ENCODE results near the gene KCNQ1.

KCNQ1 gene

GRCh38 chr11:2586087-2586792 is 141.4 kb downstream of the KCNQ1 start:
- DNase-seq = no peak

DNA sequence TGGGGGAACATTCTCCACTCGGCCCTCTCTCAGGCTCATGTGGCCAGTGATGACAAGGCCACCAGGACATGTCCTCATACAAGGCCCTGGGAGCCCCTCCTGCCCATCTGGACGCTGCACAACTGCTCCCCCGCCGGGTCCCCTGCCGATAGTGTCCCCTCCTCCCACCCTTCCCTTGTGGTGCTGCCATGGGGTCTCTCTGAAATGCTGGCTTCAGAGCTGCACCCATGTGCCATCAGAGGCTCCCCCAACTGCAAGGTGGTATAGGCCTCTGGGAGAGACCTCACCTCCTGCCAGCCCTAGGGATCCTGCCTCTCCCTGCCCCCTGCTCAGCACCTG is 142.0 kb downstream of the KCNQ1 start:
- no peak for DNase-seq

DNA sequence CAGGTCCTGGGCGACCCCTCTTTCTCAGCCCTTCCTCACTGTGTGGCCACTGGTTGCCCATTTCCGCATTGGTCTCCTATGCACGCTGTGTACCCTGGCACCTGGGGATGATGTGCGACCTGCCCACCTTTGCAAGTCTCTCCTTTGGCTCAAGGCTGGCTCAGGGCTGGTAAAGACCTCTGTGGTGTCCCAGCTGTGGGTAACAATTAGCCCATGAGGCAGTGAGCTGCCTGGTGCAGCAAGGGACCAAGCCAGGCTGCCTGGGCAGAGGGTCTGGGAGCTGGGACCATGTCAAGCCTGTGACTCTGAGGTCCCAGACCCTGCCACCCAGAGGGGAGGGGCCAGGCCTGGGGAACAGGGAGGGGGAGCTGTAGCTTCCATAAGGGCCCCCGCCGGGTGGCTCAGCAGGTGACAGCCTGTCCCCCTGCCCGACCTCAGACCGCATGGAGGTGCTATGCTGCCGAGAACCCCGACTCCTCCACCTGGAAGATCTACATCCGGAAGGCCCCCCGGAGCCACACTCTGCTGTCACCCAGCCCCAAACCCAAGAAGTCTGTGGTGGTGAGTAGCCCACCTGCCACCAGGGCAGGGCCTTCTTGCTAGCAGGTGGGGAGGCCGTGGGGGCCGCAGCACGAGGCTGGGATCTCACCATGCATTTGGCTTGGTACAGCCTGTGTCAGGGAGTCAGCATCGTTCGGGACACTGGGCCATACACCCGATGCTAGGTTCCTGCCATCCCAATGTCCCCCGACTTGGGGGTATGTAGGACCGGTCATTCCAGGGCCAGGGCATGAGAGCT is 142.5 kb downstream of the KCNQ1 start:
- no peak for DNase-seq

GRCh38 chr11:2587976-2588748 is 143.4 kb downstream of the KCNQ1 start:
- DNase-seq = no peak

DNA sequence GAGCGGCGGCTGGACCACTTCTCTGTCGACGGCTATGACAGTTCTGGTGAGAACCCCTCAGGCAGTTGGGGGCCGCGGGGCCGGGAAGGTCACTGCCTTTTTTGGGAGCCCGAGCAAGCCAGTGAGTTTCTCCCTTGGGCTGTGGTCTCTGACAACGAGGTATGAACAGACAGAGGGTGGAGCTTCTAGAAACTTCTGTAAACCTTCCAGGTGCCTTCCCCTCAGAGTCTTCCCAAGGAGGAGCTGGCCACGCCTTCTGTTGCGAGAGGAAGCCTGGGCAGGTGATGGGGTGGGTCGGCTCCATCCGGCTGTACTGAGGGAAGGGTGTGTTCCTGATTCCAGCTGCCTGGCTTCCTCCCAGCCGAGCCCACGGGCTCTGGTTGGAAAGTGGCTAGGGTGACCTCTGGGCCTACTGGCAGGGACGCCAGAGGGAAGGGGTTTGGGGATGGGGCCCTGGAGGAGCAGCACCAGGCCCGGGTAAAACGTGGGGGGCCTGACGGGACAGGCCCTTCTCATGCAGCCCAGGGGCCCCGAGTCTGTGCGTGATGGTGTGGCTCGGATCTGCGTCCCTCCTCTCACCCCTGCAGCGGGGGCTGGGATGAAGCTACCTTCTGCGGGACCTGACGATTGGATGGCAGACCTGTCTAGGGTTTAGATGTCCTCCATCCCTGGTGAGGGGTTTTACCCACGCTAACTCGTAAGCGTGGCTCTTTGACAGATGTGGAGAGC is 144.2 kb downstream of the KCNQ1 start:
- DNase-seq = no peak

- DNase-seq = no peak
These were observed 144.7 kb downstream of the KCNQ1 start for GRCh38 chr11:2589538-2589934.

DNA sequence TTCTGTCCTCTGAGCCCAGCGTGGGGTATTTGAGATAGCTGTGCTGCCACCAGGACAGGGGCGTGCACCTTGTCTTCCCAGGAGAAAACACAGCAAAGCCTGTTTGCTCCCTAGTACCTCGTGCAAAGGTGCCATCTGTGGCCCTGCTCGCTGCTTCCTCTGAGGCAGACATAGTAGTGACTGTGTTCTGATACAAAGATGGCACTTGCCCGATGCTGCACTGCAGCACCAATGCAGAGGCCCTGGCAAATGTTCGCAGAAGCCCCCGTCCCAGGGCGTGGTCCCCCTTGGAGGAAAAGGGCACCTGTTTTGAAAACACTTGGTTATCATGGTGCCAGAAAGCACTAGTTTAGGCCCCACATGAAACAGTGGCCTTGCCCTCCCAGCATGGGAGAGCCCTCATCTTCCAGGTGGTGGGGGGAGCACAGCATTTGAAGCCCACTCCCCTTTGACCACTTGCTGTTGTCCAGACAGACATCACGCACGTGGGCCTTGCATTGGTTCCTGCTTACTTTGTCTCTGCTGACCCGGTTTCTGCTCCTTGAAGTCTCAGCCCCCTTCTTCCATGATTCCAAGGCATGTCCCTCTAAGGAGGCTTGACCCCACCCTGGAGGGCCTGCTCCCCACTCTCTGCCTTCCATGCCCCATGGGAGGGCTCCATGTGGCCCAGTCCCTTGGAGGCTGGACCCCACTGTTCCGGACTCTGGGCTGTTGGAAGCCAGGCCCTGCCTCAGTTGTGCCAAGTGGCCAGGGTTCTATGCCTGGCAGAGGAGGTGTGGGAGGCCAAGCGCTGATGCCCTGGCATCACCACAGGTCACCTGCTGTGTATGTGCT is 145.5 kb downstream of the KCNQ1 start:
- DNase-seq = no peak

- DNase-seq = no peak
These were observed 146.4 kb downstream of the KCNQ1 start for GRCh38 chr11:2590965-2591754.

GRCh38 chr11:2591805-2592204 is 147.0 kb downstream of the KCNQ1 start:
- no peak for DNase-seq

- DNase-seq = no peak
These were observed 148.0 kb downstream of the KCNQ1 start for GRCh38 chr11:2592559-2593392.

DNA sequence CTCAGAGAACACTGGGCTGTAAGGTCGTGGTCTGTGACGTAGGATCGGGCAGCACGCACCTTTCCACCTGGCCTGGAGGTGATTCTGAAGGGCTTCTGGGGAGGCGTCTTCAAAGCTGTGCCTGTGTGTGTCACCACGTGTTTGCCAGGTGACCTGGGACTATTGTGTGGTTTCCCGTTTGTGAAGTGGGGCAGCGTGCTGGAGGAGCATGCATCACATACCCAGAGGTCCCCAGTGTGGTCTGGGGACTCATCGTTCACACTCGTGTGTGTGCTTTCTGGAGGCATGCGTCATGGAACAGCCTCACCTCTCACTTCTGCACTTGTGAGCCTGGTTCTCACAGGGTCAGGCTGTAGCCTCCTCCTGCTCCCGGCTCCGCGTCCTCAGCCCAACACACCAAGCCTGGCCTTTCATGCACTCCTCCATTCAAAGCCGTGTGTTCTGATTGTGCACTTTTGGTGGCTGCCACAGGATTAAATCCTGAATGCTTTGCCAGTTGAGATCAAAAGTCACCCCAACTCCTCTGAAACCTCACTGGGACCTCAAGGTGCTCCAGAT is 148.7 kb downstream of the KCNQ1 start:
- DNase-seq = no peak

DNA sequence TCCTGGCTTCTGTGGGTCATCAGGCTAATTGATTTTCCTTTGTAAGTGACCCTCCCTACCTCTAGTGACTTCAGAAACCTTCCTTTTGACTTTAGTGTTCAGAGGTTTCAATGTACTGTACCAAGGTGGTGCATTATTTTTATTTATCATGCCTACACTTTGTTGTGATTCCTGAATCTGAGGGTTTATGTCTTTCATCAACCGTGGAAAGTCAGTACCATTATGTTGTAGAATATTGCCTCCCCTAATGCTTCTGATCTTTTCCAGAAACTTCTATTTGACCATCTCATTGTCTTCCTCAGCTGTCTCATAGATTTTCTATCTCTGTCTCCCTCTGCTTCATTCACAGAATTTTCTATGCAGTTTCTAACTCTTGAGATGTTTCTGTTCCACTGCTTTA is 149.5 kb downstream of the KCNQ1 start:
- DNase-seq = no peak

GRCh38 chr11:2595204-2595603 is 150.4 kb downstream of the KCNQ1 start:
- DNase-seq = no peak

DNA sequence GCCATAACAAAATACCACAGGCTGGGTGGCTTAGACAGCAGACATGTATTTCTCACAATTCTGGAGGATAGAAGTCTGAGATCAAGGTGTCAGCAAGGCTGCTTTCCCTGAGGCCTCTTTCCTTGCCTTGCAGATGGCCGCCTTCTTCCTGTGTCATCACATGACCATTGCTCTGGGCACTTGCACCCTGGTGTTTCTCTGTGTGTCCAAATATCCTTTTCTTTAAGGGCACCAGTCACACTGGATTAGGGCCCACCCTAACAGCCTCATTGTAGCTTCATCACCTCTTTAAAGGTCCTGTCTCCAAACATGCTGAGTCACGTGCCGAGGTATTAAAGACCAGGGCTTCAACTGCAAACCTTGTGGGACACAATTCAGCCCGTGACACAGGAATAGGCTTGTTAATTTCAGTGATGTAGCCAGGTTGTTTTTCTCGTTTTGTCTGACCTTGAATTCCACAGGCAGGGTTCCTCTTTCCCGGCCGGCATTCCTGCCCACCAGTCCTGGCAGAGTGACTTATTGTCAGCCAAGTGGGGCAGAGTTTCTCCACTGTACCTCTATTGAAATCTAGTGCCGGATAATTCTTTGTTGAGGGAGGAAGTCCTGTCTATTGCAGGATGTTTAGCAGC is 154.9 kb downstream of the KCNQ1 start:
- no peak for DNase-seq

DNA sequence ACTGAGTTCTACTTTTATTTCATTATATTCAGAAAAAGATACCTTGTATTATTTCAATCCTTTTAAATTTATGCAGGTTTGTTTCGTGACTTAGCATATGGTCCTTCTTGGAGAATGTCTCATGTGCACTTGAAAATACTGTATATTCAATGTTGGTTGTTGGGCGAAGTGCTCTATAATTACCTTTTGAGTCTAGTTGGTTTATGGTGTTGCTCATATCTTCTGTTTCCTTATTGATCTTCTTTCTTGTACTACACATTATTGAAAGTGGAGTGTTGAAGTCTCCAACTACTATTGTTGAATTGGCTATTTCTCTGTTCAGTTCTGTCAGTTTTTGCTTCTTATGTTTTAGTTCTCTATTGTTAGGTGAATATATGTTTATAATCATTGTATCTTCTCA is 164.5 kb downstream of the KCNQ1 start:
- no peak for DNase-seq

DNA sequence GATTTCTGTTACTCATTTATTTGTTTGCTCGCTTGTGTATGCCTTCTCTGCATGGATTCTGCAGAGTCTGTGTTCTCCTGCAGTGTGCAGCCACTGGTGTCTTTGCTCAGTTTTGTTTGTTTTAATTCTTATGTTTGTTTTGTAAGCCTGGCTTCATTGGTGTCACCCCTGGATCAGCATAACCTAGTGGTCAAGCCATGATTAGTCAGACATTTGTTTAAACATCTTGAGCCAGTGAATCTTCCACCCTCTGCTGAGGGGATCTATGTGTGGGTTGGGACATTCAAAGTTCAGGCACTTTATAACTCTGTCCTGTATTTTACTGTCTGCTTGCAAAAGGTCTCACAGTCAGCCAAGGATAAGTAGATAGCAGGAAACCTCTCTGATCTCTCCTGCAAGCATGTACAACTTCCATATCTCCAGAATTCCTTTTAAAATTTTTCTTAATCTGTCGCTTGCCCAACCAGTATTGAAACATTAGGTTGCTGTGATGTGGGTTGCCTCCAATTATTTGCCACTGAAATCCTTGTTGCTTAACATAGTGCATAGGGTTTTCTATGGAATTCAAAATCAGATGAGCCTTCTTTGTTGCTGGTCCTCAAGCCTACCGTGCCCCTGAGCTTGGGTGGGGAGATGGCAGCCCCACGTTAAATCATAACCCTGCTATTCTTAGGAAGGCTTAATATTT is 168.2 kb downstream of the KCNQ1 start:
- DNase-seq = no peak

DNA sequence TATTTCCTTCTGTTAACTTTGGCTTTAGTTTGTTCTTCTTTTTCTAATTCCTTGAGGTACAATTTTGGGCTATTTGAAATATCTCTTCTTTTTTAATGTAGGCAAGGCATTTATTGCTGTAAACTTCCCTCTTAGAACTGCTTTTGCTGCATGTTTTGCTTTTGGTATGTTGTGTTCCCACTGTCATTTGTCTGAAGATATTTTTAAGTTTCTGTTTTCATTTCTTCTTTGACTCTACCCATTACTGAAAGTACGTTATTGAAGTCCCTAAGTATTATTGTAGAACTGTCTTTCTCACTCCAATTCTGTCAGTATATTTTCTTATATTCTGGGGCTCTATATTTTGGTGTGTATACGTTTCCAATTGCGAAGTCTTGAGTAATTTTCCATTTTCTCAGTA is 177.1 kb downstream of the KCNQ1 start:
- DNase-seq = no peak

DNA sequence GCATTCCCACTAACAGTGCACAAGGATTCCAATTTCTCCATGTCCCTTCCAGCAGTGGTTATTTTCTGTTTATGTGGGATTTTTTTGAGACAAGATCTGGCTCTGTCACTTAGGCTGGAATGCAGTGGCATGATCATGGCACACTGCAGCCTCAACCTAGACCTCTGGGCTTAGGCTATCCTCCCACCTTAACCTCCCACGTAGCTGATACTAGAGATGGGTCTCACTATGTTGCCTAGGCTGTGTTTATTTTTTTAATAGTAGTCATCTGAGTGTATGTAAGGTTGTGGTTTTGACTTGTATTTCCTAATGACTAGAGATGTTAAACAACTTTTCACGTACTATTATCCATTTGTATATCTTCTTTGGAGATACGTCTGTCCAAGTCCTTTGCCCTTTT is 180.4 kb downstream of the KCNQ1 start:
- DNase-seq = no peak

GRCh38 chr11:2630679-2631078 is 185.9 kb downstream of the KCNQ1 start:
- DNase-seq = no peak

Data from activated effector memory CD4-positive, alpha-beta T cell treated with Interleukin-2 at 50 U/mL for 16 hours (primary cell).